Thyroid gland (tissue), 4 donors: Measurements from ENCODE around the gene PRELID1. TPM values are rescaled to one million over a fixed set of nuclear protein-coding genes. Genes with fewer than 3 reads are reported as not detected.

Source experiments
- DNase-seq, 2 donors: peaks; one replicate each; pipeline ENCODE4 v3.0.0-alpha.2; 2019
- H3K27ac ChIP-seq, 3 donors: fragments of 200-600 bp; sonication (generic); 1 replicate in 2 of 3; 2 replicates in 1 of 3; pipeline ENCODE4 v1.5.1; 2016 to 2019; ENCODE audit warnings: mild to moderate bottlenecking in 1 of 3, moderate library complexity in 1 of 3
- H3K27me3 ChIP-seq: fragments of 200-600 bp; sonication (generic); one replicate; pipeline ENCODE4 v1.5.1; 2019
- H3K36me3 ChIP-seq, 2 donors: fragments of 200-600 bp; sonication (generic); one replicate each; pipeline ENCODE4 v1.5.1; 2016 to 2019
- H3K4me1 ChIP-seq, 2 donors: fragments of 200-600 bp; sonication (generic); one replicate each; pipeline ENCODE4 v1.5.1; 2017 to 2019
- H3K4me3 ChIP-seq, 3 donors: fragments of 200-600 bp; sonication (generic); replicated peaks in 1 of 3; 1 replicate in 2 of 3; 2 replicates in 1 of 3; pipeline ENCODE4 v1.5.1; 2016; ENCODE audit warnings: mild to moderate bottlenecking in 1 of 3
- H3K9me3 ChIP-seq: fragments of 200-600 bp; sonication (generic); one replicate; pipeline ENCODE4 v1.5.1; 2017
- CTCF ChIP-seq, 6 experiments: fragments of 200-600 bp in 3 of 6; fragments of 450-650 bp in 3 of 6; sonication (generic) in 3 of 6; IDR thresholded peaks; one replicate each; pipeline ENCODE4 v1.5.1; 2016 to 2019; ENCODE audit warnings: antibody characterized with exemption in 6 of 6, mild to moderate bottlenecking in 2 of 6, inconsistent platforms in 1 of 6, moderate library complexity in 1 of 6
- POLR2A ChIP-seq, 2 donors: fragments of 450-650 bp; IDR thresholded peaks; one replicate each; pipeline ENCODE4 v1.6.1; 2017; ENCODE audit warnings: antibody characterized with exemption in 2 of 2, mild to moderate bottlenecking in 2 of 2, moderate library complexity in 1 of 2
- WGBS, 2 donors: methylation state at CpG; one replicate each; pipeline ENCODE4 v1.1.5; 2017; 5-methylcytosine and 5-hydroxymethylcytosine counted together
- intact Hi-C: fragments of 100-400 bp; cut with DNase I; formaldehyde crosslinking; loops from one replicate; pipeline ENCODE4 v1.15.1; 2023
- total RNA-seq, 4 donors: library from RNA; depleted of rRNA; stranded (reverse); fragments of >200 nt; gene quantifications; one replicate each; pipeline ENCODE4 v1.2.3, GENCODE V29; 2016

PRELID1 gene
- total RNA-seq, 4 donors from 2014 or later, result 52.8 to 83.2 (median 57.9) TPM

- no peak for DNase-seq
- peaks cover 7 to 15% of the 10 kb centered on the region in 2 donors for H3K36me3 ChIP-seq
- intact Hi-C loops, result loop anchor here (5.0 kb wide), 3 partner anchors 42 to 183 kb away; partner anchors contain the start of gene LMAN2
- no peak overlapping the region for H3K27ac ChIP-seq
- no peak overlapping the region for H3K4me3 ChIP-seq
- H3K9me3 ChIP-seq, result no peaks in the 10 kb centered on the region
- H3K27me3 ChIP-seq, result no peaks in the 10 kb centered on the region
- TF ChIP-seq CTCF (IDR thresholded peaks at IDR 0.05) (no peak), POLR2A (IDR thresholded peaks at IDR 0.05) (no peak)
- H3K4me1 ChIP-seq, result peaks cover 14 to 20% of the 10 kb centered on the region in 2 donors
- WGBS, 2 donors, result 87 to 94% methylated on average over 6 to 13 of the region's 13 CpGs
These were observed 6.7 kb downstream of the PRELID1 start for GRCh38 chr5:177310332-177310731.

GRCh38 chr5:177310757-177311391 is 7.3 kb downstream of the PRELID1 start:
- intact Hi-C loops, result loop anchor here (5.0 kb wide), 3 partner anchors 41 to 184 kb away; partner anchors contain the start of gene LMAN2
- no peak for DNase-seq
- H3K4me3 ChIP-seq, result no peak overlapping the region

GRCh38 chr5:177311392-177311722 is 7.8 kb downstream of the PRELID1 start:
- Histone ChIP-seq H3K4me3 (peak overlapping the region in 1 of 3 donors; percentile 40), H3K27me3 (no peaks in the 10 kb centered on the region), H3K4me1 (peaks cover 14 to 20% of the 10 kb centered on the region in 2 donors), H3K9me3 (no peaks in the 10 kb centered on the region), H3K36me3 (peaks cover 7 to 11% of the 10 kb centered on the region in 2 donors), H3K27ac (no peak overlapping the region)
- DNase-seq, result peak in 1 of 2 donors; percentile 30
- WGBS, 2 donors, result 2 to 3% methylated on average over 8 to 10 of the region's 23 CpGs
- no peak for TF ChIP-seq POLR2A (IDR thresholded peaks at IDR 0.05)
- no peak for TF ChIP-seq CTCF (IDR thresholded peaks at IDR 0.05)
- intact Hi-C loops, result loop anchor here (5.0 kb wide), 3 partner anchors 41 to 184 kb away; partner anchors contain the start of gene LMAN2

More at GRCh38 chr5:177310757-177311391, 7.3 kb downstream of the PRELID1 start:
- WGBS, 2 donors, result 19% methylated on average over 14 to 19 of the region's 20 CpGs
- Histone ChIP-seq H3K9me3 (no peaks in the 10 kb centered on the region), H3K4me1 (peaks cover 14 to 20% of the 10 kb centered on the region in 2 donors), H3K27ac (no peak overlapping the region), H3K36me3 (peaks cover 7 to 11% of the 10 kb centered on the region in 2 donors), H3K27me3 (no peaks in the 10 kb centered on the region)
- TF ChIP-seq POLR2A (IDR thresholded peaks at IDR 0.05) (no peak), CTCF (IDR thresholded peaks at IDR 0.05) (no peak)

- Histone ChIP-seq H3K4me1 (peaks cover 14 to 20% of the 10 kb centered on the region in 2 donors), H3K36me3 (peaks cover 2 to 6% of the 10 kb centered on the region in 2 donors), H3K27me3 (no peaks in the 10 kb centered on the region), H3K27ac (no peak within 1 kb of the TSS), H3K4me3 (peak within 1 kb of the TSS in 2 of 3 donors; percentile 2 to 40), H3K9me3 (no peaks in the 10 kb centered on the region)
- WGBS, 2 donors, result 0 to 2% methylated on average over 21 to 24 of the region's 78 CpGs
- no peak for TF ChIP-seq POLR2A (IDR thresholded peaks at IDR 0.05)
- no peak for TF ChIP-seq CTCF (IDR thresholded peaks at IDR 0.05)
- intact Hi-C loops, result loop anchor here (5.0 kb wide), 3 partner anchors 40 to 185 kb away; partner anchors contain the start of gene LMAN2
- peak; percentile 98 to 99 for DNase-seq
These were observed 8.4 kb downstream of the PRELID1 start, which contains the start of gene MXD3 for GRCh38 chr5:177311723-177312648. Gene MXD3, minus strand, starts transcription at chr5:177311898. Its CDS starts 68 bp downstream, at chr5:177311830.
